Stomach (tissue), 9 donors: ENCODE data around the gene IQGAP3. TPM values are rescaled to one million over a fixed set of nuclear protein-coding genes. Genes with fewer than 3 reads are reported as not detected.
A peak's percentile ranks its signal among the peaks of the same experiment; 100 is the strongest.

Source experiments
- DNase-seq, 2 donors: peaks; one replicate each; pipeline versions ENCODE4 v3.0.0 to v3.0.0-alpha.2; 2013 to 2019
- H3K27ac ChIP-seq, 5 donors: fragments of 200-600 bp in 4 of 5; sonication (generic) in 4 of 5; one replicate each; pipeline ENCODE4 v1.5.1; 2013 to 2019; ENCODE audit warnings: mild to moderate bottlenecking in 1 of 5, moderate library complexity in 1 of 5
- H3K27me3 ChIP-seq, 3 donors: fragments of 200-600 bp; sonication (generic); one replicate each; pipeline ENCODE4 v1.5.1; 2017 to 2019; ENCODE audit warnings: mixed run types in 1 of 3
- H3K36me3 ChIP-seq, 4 donors: fragments of 200-600 bp; sonication (generic); 1 replicate in 3 of 4; 2 replicates in 1 of 4; pipeline ENCODE4 v1.5.1; 2016 to 2019
- H3K4me1 ChIP-seq, 4 donors: fragments of 200-600 bp; sonication (generic); one replicate each; pipeline ENCODE4 v1.5.1; 2016 to 2019
- H3K4me3 ChIP-seq, 4 donors: fragments of 200-600 bp; sonication (generic) in 3 of 4; one replicate each; pipeline ENCODE4 v1.5.1; 2016 to 2019; ENCODE audit warnings: mild to moderate bottlenecking in 1 of 4
- H3K9me3 ChIP-seq, 4 donors: fragments of 200-600 bp; sonication (generic); one replicate each; pipeline ENCODE4 v1.5.1; 2016 to 2019
- CTCF ChIP-seq, 7 experiments: fragments of 450-650 bp in 4 of 7; fragments of 200-600 bp in 3 of 7; sonication (generic) in 3 of 7; IDR thresholded peaks; one replicate each; pipeline ENCODE4 v1.5.1; 2016 to 2019; ENCODE audit warnings: antibody characterized with exemption in 7 of 7, control low read depth in 2 of 7, mild to moderate bottlenecking in 1 of 7
- EP300 ChIP-seq: sonication (generic); formaldehyde crosslinking; IDR thresholded peaks from one replicate; pipeline ENCODE4 v1.6.1; 2017; ENCODE audit warnings: antibody characterized with exemption
- POLR2A ChIP-seq, 4 donors: fragments of 450-650 bp; IDR thresholded peaks; one replicate each; pipeline ENCODE4 v1.6.1; 2016; ENCODE audit warnings: antibody characterized with exemption in 4 of 4, control low read depth in 2 of 4, mild to moderate bottlenecking in 1 of 4, moderate library complexity in 1 of 4
- POLR2AphosphoS5 ChIP-seq, 3 donors: sonication (generic); formaldehyde crosslinking; IDR thresholded peaks; one replicate each; pipeline ENCODE4 v1.6.1; 2016; ENCODE audit warnings: antibody characterized with exemption in 3 of 3
- WGBS, 5 donors: extraction: QIAGEN DNeasy Blood & Tissue Kit in 3 of 5; methylation state at CpG; one replicate each; pipeline versions ENCODE4 v1.1.5 to v1.1.7; 2013 to 2018; 5-methylcytosine and 5-hydroxymethylcytosine counted together
- intact Hi-C: fragments of 100-400 bp; cut with DNase I; formaldehyde crosslinking; loops from one replicate; pipeline ENCODE4 v1.15.1; 2023; ENCODE audit warnings: low total_unique reads
- polyA plus RNA-seq, 3 donors: library from polyadenylated mRNA; stranded (reverse); fragments of 200-250 nt; gene quantifications; one replicate each; pipeline ENCODE4 v1.2.3, GENCODE V29; 2013
- total RNA-seq, 5 donors: library from RNA; depleted of rRNA; stranded (reverse); fragments of >200 nt; gene quantifications; one replicate each; pipeline versions ENCODE4 v1.1.0 to v1.2.3, GENCODE V29; 2014 to 2016
- donor health status: healthy with polysubstance abuse.
- donor health status: Bipolar disorder and iron deficiency.
- donor health status: healthy.

The IQGAP3 gene
- total and polyA plus RNA-seq, 8 donors = 1.2 to 22.2 (median 9.3) TPM

- DNase-seq = no peak
- TF ChIP-seq POLR2A (IDR thresholded peaks at IDR 0.05) = no peak
- TF ChIP-seq CTCF (IDR thresholded peaks at IDR 0.05) = no peak
- no peak for TF ChIP-seq EP300
- no peak for TF ChIP-seq POLR2AphosphoS5 (IDR thresholded peaks at IDR 0.05)
- Histone ChIP-seq H3K27ac (no peak overlapping the region), H3K4me3 (no peak overlapping the region), H3K9me3 (no peaks in the 10 kb centered on the region), H3K4me1 (peaks cover 4 to 17% (median 13%) of the 10 kb centered on the region in 4 donors), H3K27me3 (no peaks in the 10 kb centered on the region), H3K36me3 (no peaks in the 10 kb centered on the region)
- intact Hi-C loops = no loop called here
- 67 to 83% (median 70%) methylated on average over 3 to 4 of the region's 4 CpGs for WGBS, 5 donors
Measured at GRCh38 chr1:156586323-156586722, 14.0 kb upstream of the IQGAP3 start.

DNA sequence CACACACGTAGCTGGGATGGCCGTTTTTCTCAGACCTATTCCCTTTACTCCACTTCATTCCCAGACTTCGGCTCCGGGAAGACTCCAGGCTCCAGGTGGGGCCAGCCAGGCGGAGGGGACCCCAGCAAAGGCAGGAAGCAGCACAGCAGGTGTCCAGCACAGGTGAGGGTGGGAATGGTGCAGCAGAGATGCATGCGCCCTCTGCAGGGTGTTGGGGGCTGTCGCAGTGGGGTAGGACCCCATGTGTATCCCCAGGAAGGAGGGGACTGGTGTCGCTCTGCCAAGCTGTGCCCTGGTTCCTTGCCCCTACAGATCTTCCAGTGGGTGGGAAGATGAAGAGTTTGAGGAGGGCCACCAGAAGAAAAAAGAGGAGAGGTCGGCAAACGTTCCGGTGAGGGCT is 12.4 kb upstream of the IQGAP3 start:
- WGBS, 5 donors = 40 to 44% (median 42%) methylated on average over 11 of the region's 11 CpGs
- intact Hi-C loops = no loop called here
- DNase-seq = peak in 1 of 2 donors; percentile 53

DNA sequence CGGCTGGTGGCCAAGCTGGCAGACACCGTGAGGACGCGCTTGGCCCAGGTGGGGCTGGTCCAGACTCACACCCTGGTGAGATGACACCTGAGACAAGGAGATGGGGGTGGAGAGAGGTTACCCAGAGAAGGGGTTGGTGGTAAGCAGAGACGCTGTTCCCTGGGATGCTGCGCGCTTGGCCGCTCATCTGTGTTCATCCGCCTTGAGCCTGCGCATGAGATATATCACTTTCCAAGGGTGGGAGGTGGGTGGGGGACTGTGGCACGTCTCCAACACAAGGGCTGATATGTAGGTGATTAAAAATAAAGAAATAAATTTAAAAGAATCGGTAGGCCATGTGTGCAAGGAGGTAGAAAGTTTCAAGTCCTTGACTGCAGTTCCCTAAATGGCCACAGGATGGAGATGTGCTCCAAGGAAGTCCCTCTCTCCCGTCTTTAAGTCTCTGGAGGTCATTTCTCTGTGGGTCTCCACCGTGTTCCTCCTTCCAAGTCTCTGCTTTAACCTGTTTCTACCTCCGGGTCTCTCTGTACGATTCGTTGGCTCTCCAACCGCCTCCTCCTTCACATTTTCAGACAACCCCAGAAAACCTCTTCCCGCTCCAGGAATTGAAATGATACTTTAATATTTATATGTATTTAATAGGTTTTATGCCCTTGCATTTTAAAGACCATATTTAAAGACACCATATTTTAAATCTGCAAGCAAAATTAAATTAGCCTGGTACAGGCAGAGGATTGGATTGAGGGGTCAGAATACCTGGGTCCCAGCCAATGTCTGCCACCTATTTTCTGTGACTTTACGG is 11.7 kb upstream of the IQGAP3 start:
- Histone ChIP-seq H3K4me3 (no peak overlapping the region), H3K27me3 (no peaks in the 10 kb centered on the region), H3K9me3 (no peaks in the 10 kb centered on the region), H3K4me1 (peaks cover 0 to 9% (median 6%) of the 10 kb centered on the region in 4 donors), H3K27ac (no peak overlapping the region), H3K36me3 (no peaks in the 10 kb centered on the region)
- WGBS, 5 donors = 52 to 56% (median 53%) methylated on average over 19 to 20 of the region's 20 CpGs
- TF ChIP-seq POLR2A (IDR thresholded peaks at IDR 0.05) (no peak), EP300 (no peak), POLR2AphosphoS5 (IDR thresholded peaks at IDR 0.05) (peak in 1 of 3 donors; percentile 21), CTCF (IDR thresholded peaks at IDR 0.05) (peak in 6 of 7 experiments; percentile 63 to 98 (median 94))
- intact Hi-C loops = no loop called here
- DNase-seq = peak; percentile 85 to 92

More for the DNA sequence above, 12.4 kb upstream of the IQGAP3 start:
- Histone ChIP-seq H3K9me3 (no peaks in the 10 kb centered on the region), H3K4me3 (no peak overlapping the region), H3K36me3 (no peaks in the 10 kb centered on the region), H3K27ac (no peak overlapping the region), H3K4me1 (peaks cover 0 to 9% (median 6%) of the 10 kb centered on the region in 4 donors), H3K27me3 (no peaks in the 10 kb centered on the region)
- TF ChIP-seq POLR2A (IDR thresholded peaks at IDR 0.05) (no peak), POLR2AphosphoS5 (IDR thresholded peaks at IDR 0.05) (no peak), EP300 (no peak), CTCF (IDR thresholded peaks at IDR 0.05) (no peak)

GRCh38 chr1:156582388-156583017 is 10.1 kb upstream of the IQGAP3 start:
- peaks cover 0 to 9% (median 8%) of the 10 kb centered on the region in 4 donors for H3K4me1 ChIP-seq
- TF ChIP-seq POLR2AphosphoS5 (IDR thresholded peaks at IDR 0.05) (no peak), POLR2A (IDR thresholded peaks at IDR 0.05) (no peak), CTCF (IDR thresholded peaks at IDR 0.05) (no peak), EP300 (no peak)
- no peak for DNase-seq
- no peak overlapping the region for H3K27ac ChIP-seq
- H3K9me3 ChIP-seq = no peaks in the 10 kb centered on the region
- 65 to 76% (median 73%) methylated on average over 7 to 9 of the region's 9 CpGs for WGBS, 5 donors
- H3K27me3 ChIP-seq = no peaks in the 10 kb centered on the region
- H3K36me3 ChIP-seq = no peaks in the 10 kb centered on the region
- no peak overlapping the region for H3K4me3 ChIP-seq
- intact Hi-C loops = no loop called here
